Activated CD4-positive, alpha-beta T cell treated with anti-CD3 and anti-CD28 coated beads, Interleukin-2, amount 50 U/mL, for 1 hour (primary cell): ENCODE data around the gene OR52I1.
A peak's percentile ranks its signal among the peaks of the same experiment; 100 is the strongest.

Experiments
- DNase-seq: peaks from one replicate; pipeline ENCODE4 v3.0.0-alpha.2; 2020

OR52I1 gene

DNA sequence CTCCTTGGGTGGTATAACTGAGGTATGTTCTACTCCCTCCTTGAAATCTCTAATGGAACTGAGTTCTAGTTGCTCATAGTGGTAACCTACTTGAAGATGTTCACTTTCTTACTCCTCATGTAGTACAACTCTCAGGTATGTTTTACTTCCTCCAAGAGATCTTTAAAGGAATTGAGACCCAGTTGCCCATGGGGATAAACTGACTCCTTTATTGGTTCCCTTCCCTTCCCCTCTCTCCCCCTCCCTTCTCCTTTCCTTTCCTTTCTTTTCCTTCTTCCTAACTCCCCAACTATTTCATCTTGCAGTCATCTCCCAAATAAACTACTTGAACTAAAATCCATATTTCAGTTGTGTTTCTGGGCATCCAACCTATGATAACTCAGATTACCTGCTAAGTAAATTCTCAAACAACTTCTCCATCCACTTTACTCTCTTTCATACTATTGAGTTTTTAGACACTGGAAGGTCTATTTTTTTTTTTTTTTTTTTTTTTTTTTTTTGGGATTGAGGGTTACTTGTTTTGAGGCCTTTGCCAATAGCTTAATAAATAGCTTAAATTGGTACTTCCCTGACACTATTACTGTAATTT lies 22.1 kb downstream of the OR52I1 start:
- no peak for DNase-seq

GRCh38 chr11:4619514-4619913 lies 25.7 kb downstream of the OR52I1 start:
- no peak for DNase-seq

- peak; percentile 22 for DNase-seq
These were observed 32.6 kb downstream of the OR52I1 start for GRCh38 chr11:4626207-4627099.

- no peak for DNase-seq
These were observed 42.3 kb downstream of the OR52I1 start for GRCh38 chr11:4636136-4636535.

GRCh38 chr11:4636962-4637661 lies 43.3 kb downstream of the OR52I1 start, which contains the start of gene OR51D1:
TSS of gene OR51D1 (plus strand) at chr11:4637477. CDS start at chr11:4639791, 2,314 bp downstream.
- DNase-seq: peak; percentile 62

DNA sequence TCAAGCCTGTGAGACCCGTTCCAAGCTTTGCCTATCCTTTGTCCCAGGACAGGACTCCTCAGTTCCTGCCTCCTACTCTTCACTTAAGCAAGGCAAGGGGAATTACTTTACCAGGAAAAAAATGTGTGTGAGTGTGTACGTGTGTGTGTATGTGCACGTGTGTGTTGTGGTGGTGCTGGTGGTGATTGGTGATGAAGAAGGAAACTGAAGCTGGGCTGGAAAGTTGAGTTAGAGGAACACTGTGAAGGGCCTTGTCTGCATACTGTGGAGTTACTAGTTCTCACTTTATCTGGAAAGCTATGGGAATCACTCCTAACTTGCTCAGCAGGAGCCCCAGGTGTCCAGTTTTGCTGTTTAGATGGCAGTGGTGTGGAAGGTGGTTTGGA lies 43.8 kb downstream of the OR52I1 start:
- DNase-seq: no peak

DNA sequence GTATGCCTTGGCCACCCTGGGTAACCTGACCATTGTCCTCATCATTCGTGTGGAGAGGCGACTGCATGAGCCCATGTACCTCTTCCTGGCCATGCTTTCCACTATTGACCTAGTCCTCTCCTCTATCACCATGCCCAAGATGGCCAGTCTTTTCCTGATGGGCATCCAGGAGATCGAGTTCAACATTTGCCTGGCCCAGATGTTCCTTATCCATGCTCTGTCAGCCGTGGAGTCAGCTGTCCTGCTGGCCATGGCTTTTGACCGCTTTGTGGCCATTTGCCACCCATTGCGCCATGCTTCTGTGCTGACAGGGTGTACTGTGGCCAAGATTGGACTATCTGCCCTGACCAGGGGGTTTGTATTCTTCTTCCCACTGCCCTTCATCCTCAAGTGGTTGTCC lies 46.1 kb downstream of the OR52I1 start:
- no peak for DNase-seq

- DNase-seq: no peak
These were observed 47.7 kb downstream of the OR52I1 start for GRCh38 chr11:4641501-4641900.

DNA sequence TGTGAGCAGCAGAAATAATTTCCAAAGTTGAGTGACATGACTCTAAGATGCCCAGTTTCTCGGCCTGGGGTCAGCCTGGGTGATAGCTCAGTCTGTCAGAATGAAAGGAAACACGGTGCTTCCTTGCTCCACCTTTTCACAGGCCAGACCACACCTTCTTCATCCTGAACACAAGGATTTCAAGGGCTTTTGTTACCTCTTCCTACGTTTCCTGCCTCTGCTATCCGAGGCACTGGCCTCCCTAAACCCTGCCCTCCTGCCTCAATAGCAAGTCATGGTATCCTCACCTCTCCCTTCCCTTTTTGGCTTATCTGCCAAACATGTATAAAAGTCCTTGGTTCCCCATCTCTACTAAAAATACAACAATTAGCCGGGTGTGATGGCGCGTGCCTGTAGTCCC lies 48.2 kb downstream of the OR52I1 start:
- DNase-seq: no peak

DNA sequence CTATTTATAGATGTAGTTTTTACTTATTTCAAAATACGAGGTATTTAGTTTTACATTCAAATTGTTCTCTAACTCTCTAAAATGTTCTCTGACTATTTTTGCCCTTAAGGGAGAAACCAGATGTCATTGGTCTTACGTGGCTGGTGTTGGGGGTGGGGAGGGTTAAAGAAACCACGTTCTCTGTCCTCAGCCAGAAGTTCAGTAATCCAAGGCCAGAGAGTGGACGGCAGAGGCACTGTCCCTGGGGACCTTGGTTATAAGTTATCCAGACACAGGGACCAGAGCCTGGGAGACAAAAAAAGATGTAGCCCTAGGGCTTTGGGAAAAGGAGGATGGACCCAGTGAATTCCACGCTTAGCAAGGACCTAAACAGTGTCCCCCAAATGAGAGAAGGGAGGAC lies 49.2 kb downstream of the OR52I1 start:
- no peak for DNase-seq

DNA sequence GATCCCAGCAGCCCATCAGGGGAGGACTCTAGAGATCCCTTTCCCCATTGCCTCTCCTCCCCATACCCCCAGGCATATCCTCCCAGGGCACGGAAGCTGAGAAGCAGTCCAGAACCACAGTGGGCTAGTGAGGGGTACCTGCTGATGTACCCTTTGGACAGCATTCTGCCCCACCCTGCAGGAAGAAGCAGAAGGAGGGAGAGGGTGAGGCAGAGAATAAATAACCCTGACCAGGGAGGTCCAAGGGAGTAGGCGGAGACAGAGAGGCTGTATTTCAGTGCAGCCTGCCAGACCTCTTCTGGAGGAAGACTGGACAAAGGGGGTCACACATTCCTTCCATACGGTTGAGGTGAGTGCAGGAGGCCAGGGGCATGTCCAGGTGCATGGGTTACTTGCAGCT lies 49.8 kb downstream of the OR52I1 start, which contains the start of gene OR51E1:
Gene OR51E1 (plus strand): TSS at position 301 of the 400 bp plus-strand sequence. CDS start 8,545 bp downstream, outside the sequence.
- DNase-seq: no peak

GRCh38 chr11:4644233-4644632 lies 50.4 kb downstream of the OR52I1 start:
- no peak for DNase-seq
